NT2/D1 (cell line): ENCODE data around the gene SINHCAF.

Experiments
- SUZ12 ChIP-seq: IDR thresholded peaks from 2 replicates; pipeline ENCODE4 v1.6.1; 2011; ENCODE audit not compliant: insufficient read length, insufficient read depth; ENCODE audit errors: extremely low read depth
- YY1 ChIP-seq: IDR thresholded peaks from 2 replicates; pipeline ENCODE4 v1.6.1; 2011; ENCODE audit not compliant: insufficient read length, insufficient read depth

DNA sequence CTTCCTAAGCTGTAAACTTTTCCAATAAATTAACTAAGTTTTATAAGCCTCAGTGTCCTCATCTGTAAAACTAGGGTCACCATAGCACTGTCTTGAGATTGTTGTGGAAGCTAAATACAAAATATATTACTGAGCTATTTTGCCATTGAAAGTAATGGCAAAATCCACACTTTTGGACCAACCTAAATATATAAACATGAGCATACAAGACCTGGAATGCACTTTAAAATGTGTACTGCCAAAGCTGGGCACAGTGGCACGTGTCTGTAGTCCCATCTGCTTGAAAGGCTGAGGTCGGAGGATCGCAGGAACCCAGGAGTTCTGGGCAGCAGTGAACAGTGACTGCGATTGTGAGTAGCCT lies 29.8 kb upstream of the SINHCAF start:
- TF ChIP-seq YY1 = no peak
- TF ChIP-seq SUZ12 = no peak
